Measurements from ENCODE around the gene USP37. TPM values are rescaled to one million over a fixed set of nuclear protein-coding genes. Genes with fewer than 3 reads are reported as not detected.

Gene USP37
- polyA plus RNA-seq, 2 of the 4 experiments (the other 2 are of a cell fraction): 5.1 to 12.8 TPM

- POLR2A ChIA-PET: no interaction called here
These were observed 149.3 kb downstream of the USP37 start, which contains the start of gene VIL1 for GRCh38 chr2:218418717-218419458. Gene VIL1, plus strand, starts transcription at chr2:218419123. Its CDS starts 4,656 bp downstream, at chr2:218423779.

GRCh38 chr2:218418321-218418716 is 149.8 kb downstream of the USP37 start:
- FAIRE-seq (no peak), ATAC-seq (no peak), DNase-seq (ENCODE audit: low read depth in 1 of 2, low spot score in 1 of 2) (no peak)
- ChIA-PET POLR2A (no interaction called here), CTCF (interaction anchor here (1.2 to 2.5 kb wide), 2 partner anchors 22 to 48 kb away, joined by 3 to 7 read pairs; no protein-coding TSS in a partner anchor)
- Histone ChIP-seq H3K27ac (no peak overlapping the region), H3K4me2 (no peak overlapping the region), H3K9me3 (no peaks in the 10 kb centered on the region), H3K4me3 (no peak overlapping the region), H3K4me1 (peaks cover 6% of the 10 kb centered on the region)
- TF ChIP-seq CHD4 (IDR thresholded peaks at IDR 0.05; ENCODE audit: borderline replicate concordance): no peak
- TF ChIP-seq POLR2A (IDR thresholded peaks at IDR 0.05; ENCODE audit: low read length): no peak
- no peak for TF ChIP-seq HES2 (IDR thresholded peaks at IDR 0.05)
- TF ChIP-seq ATOH8 (CRISPR knock-in tag; IDR thresholded peaks at IDR 0.05; ENCODE audit: low read depth): no peak
- TF ChIP-seq NFE2L2 (conservative IDR thresholded peaks at IDR 0.05; ENCODE audit: low read length): no peak
- TF ChIP-seq CBX2 (IDR thresholded peaks at IDR 0.05; ENCODE audit: borderline replicate concordance, low read depth): no peak
- 94% methylated on average over 3 of the region's 5 CpGs for WGBS (ENCODE audit: missing lambda C conversion rate)

More at GRCh38 chr2:218418717-218419458, 149.3 kb downstream of the USP37 start, which contains the start of gene VIL1:
- ATAC-seq (peak; percentile 19 to 42; a peak in 4 of 6 replicates), DNase-seq (ENCODE audit: low read depth in 1 of 2, low spot score in 1 of 2) (no peak), FAIRE-seq (no peak)
- TF ChIP-seq HES2 (IDR thresholded peaks at IDR 0.05) (no peak), BCL3 (IDR thresholded peaks at IDR 0.05) (no peak), ZNF302 (CRISPR knock-in tag; IDR thresholded peaks at IDR 0.05) (no peak), EP300 (IDR thresholded peaks at IDR 0.05) (no peak)
- CTCF ChIA-PET: interaction anchor here (1.2 to 2.5 kb wide), 2 partner anchors 23 to 47 kb away, joined by 3 to 7 read pairs; no protein-coding TSS in a partner anchor
- Histone ChIP-seq H3K9me3 (no peaks in the 10 kb centered on the region), H3K4me1 (peaks cover 6% of the 10 kb centered on the region), H3K4me2 (peak within 1 kb of the TSS; percentile 27; the same call in 1 of the 3 replicates), H3K4me3 (no peak within 1 kb of the TSS), H3K27ac (peak within 1 kb of the TSS in 1 of 2 experiments; percentile 26; a peak in 1 of 6 replicates)
- 87% methylated on average over 8 of the region's 9 CpGs for WGBS (ENCODE audit: missing lambda C conversion rate)

GRCh38 chr2:218407717-218408116 is 160.4 kb downstream of the USP37 start:
- POLR2A ChIA-PET: no interaction called here
- Histone ChIP-seq H3K4me3 (no peak overlapping the region), H3K4me1 (peaks cover 20% of the 10 kb centered on the region), H3K9me3 (no peaks in the 10 kb centered on the region), H3K27ac (no peak overlapping the region), H3K4me2 (no peak overlapping the region)
- no peak for TF ChIP-seq HOXB5 (CRISPR knock-in tag; IDR thresholded peaks at IDR 0.05)
- no peak for TF ChIP-seq CHD2 (IDR thresholded peaks at IDR 0.05; ENCODE audit: low read length, partially characterized antibody)
- no peak for TF ChIP-seq USF2 (IDR thresholded peaks at IDR 0.05)
- TF ChIP-seq GATA3 (IDR thresholded peaks at IDR 0.05; ENCODE audit: borderline replicate concordance): no peak
- no peak for TF ChIP-seq TP53 (CRISPR knock-in tag; IDR thresholded peaks at IDR 0.05)
- TF ChIP-seq EP300 (IDR thresholded peaks at IDR 0.05): no peak
- no peak for TF ChIP-seq SREBF2 (IDR thresholded peaks at IDR 0.05)
- no peak for TF ChIP-seq POLR2AphosphoS2 (conservative IDR thresholded peaks at IDR 0.05; ENCODE audit: low read length)
- no peak for TF ChIP-seq BHLHE40 (IDR thresholded peaks at IDR 0.05; ENCODE audit: low read depth, low read length)
- no peak for TF ChIP-seq ZSCAN20 (CRISPR knock-in tag; IDR thresholded peaks at IDR 0.05)
- TF ChIP-seq ATOH8 (CRISPR knock-in tag; IDR thresholded peaks at IDR 0.05; ENCODE audit: low read depth): no peak
- no peak for TF ChIP-seq RFX5 (IDR thresholded peaks at IDR 0.05)
- no peak for TF ChIP-seq PBX3 (IDR thresholded peaks at IDR 0.05)
- TF ChIP-seq ZNF302 (CRISPR knock-in tag; IDR thresholded peaks at IDR 0.05): no peak
- no peak for TF ChIP-seq RAD21 (conservative IDR thresholded peaks at IDR 0.05 in 1 of 2, IDR thresholded peaks at IDR 0.05 in 1 of 2)
- no peak for TF ChIP-seq HOXA7 (CRISPR knock-in tag; IDR thresholded peaks at IDR 0.05)
- TF ChIP-seq FOXS1 (CRISPR knock-in tag; IDR thresholded peaks at IDR 0.05): no peak
- WGBS (ENCODE audit: missing lambda C conversion rate): 95% methylated on average over 8 of the region's 8 CpGs
- FAIRE-seq (no peak), DNase-seq (ENCODE audit: low read depth in 1 of 2, low spot score in 1 of 2) (no peak), ATAC-seq (no peak)
- CTCF ChIA-PET: interaction anchor here (0.7 to 4.2 kb wide), 3 partner anchors 9 to 59 kb away, joined by 3 to 14 read pairs (median 5); no protein-coding TSS in a partner anchor
